Measurements from ENCODE around the gene PIK3IP1. TPM values are rescaled to one million over a fixed set of nuclear protein-coding genes. Genes with fewer than 3 reads are reported as not detected.
A peak's percentile ranks its signal among the peaks of the same experiment; 100 is the strongest.

Gene PIK3IP1
- total and polyA plus RNA-seq, 9 donors: 10.8 to 48.9 (median 22.3) TPM

DNA sequence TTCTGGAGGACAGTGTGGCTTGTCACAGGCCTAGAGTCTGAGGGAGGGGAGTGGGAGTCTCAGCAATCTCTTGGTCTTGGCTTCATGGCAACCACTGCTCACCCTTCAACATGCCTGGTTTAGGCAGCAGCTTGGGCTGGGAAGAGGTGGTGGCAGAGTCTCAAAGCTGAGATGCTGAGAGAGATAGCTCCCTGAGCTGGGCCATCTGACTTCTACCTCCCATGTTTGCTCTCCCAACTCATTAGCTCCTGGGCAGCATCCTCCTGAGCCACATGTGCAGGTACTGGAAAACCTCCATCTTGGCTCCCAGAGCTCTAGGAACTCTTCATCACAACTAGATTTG lies 13.0 kb downstream of the PIK3IP1 start:
- no peaks in the 10 kb centered on the region for H3K27me3 ChIP-seq
- peaks cover 2% of the 10 kb centered on the region for H3K4me1 ChIP-seq (ENCODE audit: insufficient read depth)
- intact Hi-C loops (cut with DNase I): no loop called here
- no peak overlapping the region for H3K4me3 ChIP-seq
- peak overlapping the region in 1 of 2 donors; percentile 68 for H3K27ac ChIP-seq
- no peak for TF ChIP-seq EP300 (IDR thresholded peaks at IDR 0.05)
- TF ChIP-seq POLR2A (IDR thresholded peaks at IDR 0.05): no peak
- no peak for TF ChIP-seq CTCF (IDR thresholded peaks at IDR 0.05)
- no peaks in the 10 kb centered on the region for H3K9me3 ChIP-seq
- no peaks in the 10 kb centered on the region for H3K36me3 ChIP-seq
- no peak for DNase-seq

DNA sequence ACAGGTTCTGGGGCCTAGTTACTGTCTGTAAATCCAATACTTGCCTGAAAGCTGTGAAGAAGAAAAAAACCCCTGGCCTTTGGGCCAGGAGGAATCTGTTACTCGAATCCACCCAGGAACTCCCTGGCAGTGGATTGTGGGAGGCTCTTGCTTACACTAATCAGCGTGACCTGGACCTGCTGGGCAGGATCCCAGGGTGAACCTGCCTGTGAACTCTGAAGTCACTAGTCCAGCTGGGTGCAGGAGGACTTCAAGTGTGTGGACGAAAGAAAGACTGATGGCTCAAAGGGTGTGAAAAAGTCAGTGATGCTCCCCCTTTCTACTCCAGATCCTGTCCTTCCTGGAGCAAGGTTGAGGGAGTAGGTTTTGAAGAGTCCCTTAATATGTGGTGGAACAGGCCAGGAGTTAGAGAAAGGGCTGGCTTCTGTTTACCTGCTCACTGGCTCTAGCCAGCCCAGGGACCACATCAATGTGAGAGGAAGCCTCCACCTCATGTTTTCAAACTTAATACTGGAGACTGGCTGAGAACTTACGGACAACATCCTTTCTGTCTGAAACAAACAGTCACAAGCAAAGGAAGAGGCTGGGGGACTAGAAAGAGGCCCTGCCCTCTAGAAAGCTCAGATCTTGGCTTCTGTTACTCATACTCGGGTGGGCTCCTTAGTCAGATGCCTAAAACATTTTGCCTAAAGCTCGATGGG lies 13.5 kb downstream of the PIK3IP1 start:
- WGBS, 3 donors: 40 to 59% (median 46%) methylated on average over 6 of the region's 6 CpGs
- H3K4me3 ChIP-seq: no peak overlapping the region
- no peaks in the 10 kb centered on the region for H3K36me3 ChIP-seq
- TF ChIP-seq CTCF (IDR thresholded peaks at IDR 0.05): no peak
- TF ChIP-seq POLR2A (IDR thresholded peaks at IDR 0.05): no peak
- no peak for TF ChIP-seq EP300 (IDR thresholded peaks at IDR 0.05)
- no peaks in the 10 kb centered on the region for H3K9me3 ChIP-seq
- peak; percentile 51 to 72 (median 63) for DNase-seq
- peak overlapping the region in 1 of 2 donors; percentile 68 for H3K27ac ChIP-seq
- intact Hi-C loops (cut with DNase I): no loop called here
- peaks cover 2% of the 10 kb centered on the region for H3K4me1 ChIP-seq (ENCODE audit: insufficient read depth)
- no peaks in the 10 kb centered on the region for H3K27me3 ChIP-seq

- no peaks in the 10 kb centered on the region for H3K36me3 ChIP-seq
Measured at GRCh38 chr22:31278151-31278621, 14.1 kb downstream of the PIK3IP1 start.

GRCh38 chr22:31277741-31278140 lies 14.5 kb downstream of the PIK3IP1 start:
- WGBS, 3 donors: 64 to 84% (median 73%) methylated on average over 5 of the region's 5 CpGs
- DNase-seq: no peak

More at GRCh38 chr22:31278151-31278621, 14.1 kb downstream of the PIK3IP1 start:
- Histone ChIP-seq H3K4me1 (ENCODE audit: insufficient read depth) (peaks cover 2% of the 10 kb centered on the region), H3K9me3 (no peaks in the 10 kb centered on the region), H3K4me3 (no peak overlapping the region), H3K27me3 (no peaks in the 10 kb centered on the region), H3K27ac (peak overlapping the region in 1 of 2 donors; percentile 68)
- TF ChIP-seq POLR2A (IDR thresholded peaks at IDR 0.05) (no peak), EP300 (IDR thresholded peaks at IDR 0.05) (no peak), CTCF (IDR thresholded peaks at IDR 0.05) (no peak)
- WGBS, 3 donors: 51 to 67% (median 57%) methylated on average over 9 of the region's 9 CpGs
- intact Hi-C loops (cut with DNase I): no loop called here
- no peak for DNase-seq

More at GRCh38 chr22:31277741-31278140, 14.5 kb downstream of the PIK3IP1 start:
- Histone ChIP-seq H3K27me3 (no peaks in the 10 kb centered on the region), H3K27ac (peak overlapping the region in 1 of 2 donors; percentile 68), H3K9me3 (no peaks in the 10 kb centered on the region), H3K36me3 (no peaks in the 10 kb centered on the region), H3K4me1 (ENCODE audit: insufficient read depth) (peaks cover 2% of the 10 kb centered on the region), H3K4me3 (no peak overlapping the region)
- intact Hi-C loops (cut with DNase I): no loop called here
- no peak for TF ChIP-seq EP300 (IDR thresholded peaks at IDR 0.05)
- no peak for TF ChIP-seq POLR2A (IDR thresholded peaks at IDR 0.05)
- TF ChIP-seq CTCF (IDR thresholded peaks at IDR 0.05): no peak
